Measurements from ENCODE around the gene ZNF280D.

Gene ZNF280D

GRCh38 chr15:56619887-56620286 lies 113.4 kb downstream of the ZNF280D start:
- DNase-seq = no peak

GRCh38 chr15:56617628-56618027 lies 115.7 kb downstream of the ZNF280D start:
- no peak for DNase-seq

- no peak for DNase-seq
These were observed 116.8 kb downstream of the ZNF280D start for GRCh38 chr15:56616551-56616950.

GRCh38 chr15:56613811-56614210 lies 119.5 kb downstream of the ZNF280D start:
- DNase-seq = no peak

DNA sequence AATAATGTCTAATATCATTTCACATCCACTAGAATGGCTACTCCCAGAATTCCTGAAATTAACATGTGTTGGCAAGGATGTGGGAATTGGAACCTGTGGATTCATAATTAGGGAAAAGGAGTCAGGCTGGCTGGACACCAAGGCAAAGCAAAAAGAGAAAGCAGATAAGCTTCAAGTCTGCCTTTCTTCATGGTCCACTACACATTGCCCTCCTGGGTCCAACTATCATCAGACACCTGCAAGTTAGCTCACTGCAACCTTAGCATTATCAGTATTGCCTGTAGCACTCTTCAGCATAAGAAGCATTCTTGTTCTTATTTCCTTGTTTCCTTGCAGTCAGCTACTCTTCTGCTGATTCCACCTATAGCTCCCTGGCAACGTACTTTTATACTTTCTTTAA lies 124.3 kb downstream of the ZNF280D start:
- no peak for DNase-seq

DNA sequence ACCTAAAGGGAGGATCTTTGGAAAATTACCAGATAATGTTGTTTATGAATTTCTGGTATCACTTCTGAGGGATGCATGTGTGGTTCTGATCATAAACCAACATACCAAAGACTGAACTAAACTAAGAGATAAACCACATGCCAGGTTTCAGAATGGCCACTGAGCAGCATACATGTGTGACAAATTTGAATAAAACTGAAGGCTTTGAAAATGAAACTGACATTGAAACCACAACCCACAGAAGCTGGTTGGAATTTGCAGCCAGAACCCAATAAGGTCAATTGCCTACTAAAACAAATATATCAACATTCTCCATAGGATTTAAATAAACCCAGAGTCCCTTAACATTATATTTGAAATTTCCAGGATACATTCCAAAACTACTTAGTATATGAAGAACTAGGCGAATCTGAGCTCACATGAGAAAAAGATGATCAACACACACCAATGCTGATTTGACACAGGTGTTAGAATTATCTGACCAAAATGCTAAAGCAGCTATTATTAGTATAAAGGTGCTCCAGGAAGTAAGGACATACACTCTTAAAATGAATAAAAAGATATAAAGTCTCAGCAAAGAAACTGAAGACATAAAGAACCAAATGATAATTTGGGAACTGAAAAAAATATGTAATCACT lies 125.0 kb downstream of the ZNF280D start:
- no peak for DNase-seq

GRCh38 chr15:56602253-56602652 lies 131.1 kb downstream of the ZNF280D start:
- DNase-seq = no peak

DNA sequence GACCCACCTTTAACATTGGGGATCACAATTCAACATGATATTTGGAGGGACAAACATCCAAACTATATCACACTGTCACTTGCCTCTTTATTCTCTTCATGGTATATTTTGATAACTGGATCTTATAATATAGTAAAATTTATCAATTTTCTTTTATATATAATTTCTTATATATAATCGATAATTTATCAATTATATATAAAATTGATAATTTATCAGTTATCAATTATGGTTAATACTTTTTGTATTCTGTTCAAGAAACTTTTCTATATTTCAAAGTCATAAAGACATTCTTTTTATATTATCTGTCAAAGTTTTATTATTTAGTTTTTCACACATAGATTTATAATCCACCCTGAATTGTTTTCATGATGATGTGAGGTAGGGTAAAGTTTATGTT lies 132.9 kb downstream of the ZNF280D start:
- no peak for DNase-seq

DNA sequence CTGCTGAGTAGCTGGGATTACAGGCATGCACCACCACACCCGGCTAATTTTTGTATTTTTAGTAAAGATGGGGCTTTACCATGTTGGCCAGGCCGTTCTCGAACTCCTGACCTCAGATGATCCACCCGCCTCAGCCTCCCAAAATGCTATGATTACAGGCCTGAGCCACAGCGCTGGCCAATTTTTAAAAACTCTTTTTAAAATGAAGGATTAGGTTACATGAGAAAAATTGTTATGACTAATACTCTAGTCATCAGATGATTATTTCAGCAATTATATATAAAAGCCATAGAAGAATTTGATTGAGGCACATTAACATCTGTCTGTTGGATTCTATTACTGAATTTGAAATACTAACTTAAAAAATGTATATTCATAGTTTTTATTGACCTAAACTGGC lies 134.3 kb downstream of the ZNF280D start:
- no peak for DNase-seq

DNA sequence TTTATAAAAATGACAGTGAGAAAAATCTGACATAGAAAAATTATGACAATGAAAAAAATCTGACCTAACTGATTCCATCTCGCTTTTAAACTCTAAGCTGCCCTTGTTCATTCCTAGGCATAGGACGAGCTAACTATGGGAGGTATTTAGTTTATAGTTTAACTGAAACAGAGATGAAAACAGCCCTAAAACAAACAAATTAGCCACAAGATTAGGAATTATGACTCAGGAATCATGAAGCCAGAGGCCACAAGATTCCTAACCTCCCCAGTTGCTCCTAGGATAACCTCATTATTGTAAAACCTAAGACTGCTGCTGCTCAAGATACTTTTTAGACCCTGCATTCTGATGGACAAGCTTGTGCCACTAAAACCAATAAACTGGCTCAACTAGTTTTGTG lies 145.6 kb downstream of the ZNF280D start:
- DNase-seq = no peak

GRCh38 chr15:56586206-56586605 lies 147.1 kb downstream of the ZNF280D start:
- DNase-seq = no peak

GRCh38 chr15:56582785-56583184 lies 150.5 kb downstream of the ZNF280D start:
- DNase-seq = no peak

Measured in stimulated activated CD4-positive, alpha-beta T cell treated with anti-CD3 and anti-CD28 coated beads, Interleukin-1b, Interleukin-23, amount 100 ng/mL, for 48 hours (primary cell).